PC-9 (cell line): Measurements from ENCODE around the gene SDCCAG8.

Experiments
- EZH2 ChIP-seq: fragments of 200-600 bp; sonication (generic); IDR thresholded peaks from 2 replicates; pipeline ENCODE4 v1.8.0; 2017; ENCODE audit warnings: antibody characterized with exemption, low read depth
- TF ChIP-seq, protein P1 (sequence below): fragments of 200-600 bp; sonication (generic); conservative IDR thresholded peaks from 2 replicates; pipeline ENCODE4 v1.6.1; 2017; ENCODE audit warnings: mixed run types, antibody characterized with exemption, mild to moderate bottlenecking, moderate library complexity

DNA sequence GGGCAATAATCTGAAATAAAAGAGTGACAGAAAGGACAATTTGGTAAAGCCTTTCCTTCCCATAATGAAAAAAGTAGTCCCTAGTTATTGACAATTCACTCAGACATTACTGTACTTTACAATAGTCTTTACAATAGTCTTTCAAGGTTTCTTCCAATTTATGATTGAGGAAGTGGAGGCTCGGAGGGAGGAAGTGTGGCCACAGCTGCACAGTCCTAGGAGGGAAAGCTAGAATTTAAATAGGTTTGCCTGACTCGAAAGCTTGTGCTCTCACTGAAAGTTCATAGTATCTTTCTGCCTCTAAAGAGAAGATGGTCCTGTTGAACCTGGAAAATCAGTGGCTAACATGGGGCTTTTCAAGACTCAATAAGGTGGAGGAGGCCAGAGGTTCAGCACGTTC, 203.2 kb downstream of the SDCCAG8 start:
- TF ChIP-seq, protein P1, sequence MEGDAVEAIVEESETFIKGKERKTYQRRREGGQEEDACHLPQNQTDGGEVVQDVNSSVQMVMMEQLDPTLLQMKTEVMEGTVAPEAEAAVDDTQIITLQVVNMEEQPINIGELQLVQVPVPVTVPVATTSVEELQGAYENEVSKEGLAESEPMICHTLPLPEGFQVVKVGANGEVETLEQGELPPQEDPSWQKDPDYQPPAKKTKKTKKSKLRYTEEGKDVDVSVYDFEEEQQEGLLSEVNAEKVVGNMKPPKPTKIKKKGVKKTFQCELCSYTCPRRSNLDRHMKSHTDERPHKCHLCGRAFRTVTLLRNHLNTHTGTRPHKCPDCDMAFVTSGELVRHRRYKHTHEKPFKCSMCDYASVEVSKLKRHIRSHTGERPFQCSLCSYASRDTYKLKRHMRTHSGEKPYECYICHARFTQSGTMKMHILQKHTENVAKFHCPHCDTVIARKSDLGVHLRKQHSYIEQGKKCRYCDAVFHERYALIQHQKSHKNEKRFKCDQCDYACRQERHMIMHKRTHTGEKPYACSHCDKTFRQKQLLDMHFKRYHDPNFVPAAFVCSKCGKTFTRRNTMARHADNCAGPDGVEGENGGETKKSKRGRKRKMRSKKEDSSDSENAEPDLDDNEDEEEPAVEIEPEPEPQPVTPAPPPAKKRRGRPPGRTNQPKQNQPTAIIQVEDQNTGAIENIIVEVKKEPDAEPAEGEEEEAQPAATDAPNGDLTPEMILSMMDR: no peak
- no peak for TF ChIP-seq EZH2
